Dermis blood vessel endothelial cell (primary cell): ENCODE results near the gene GNB2. TPM values are rescaled to one million over a fixed set of nuclear protein-coding genes. Genes with fewer than 3 reads are reported as not detected.
"Not testable (repeated sequence)": the region's sequence is repeated elsewhere in the genome, so short reads cannot be mapped to it uniquely, and the experiment has no call there.

Experiments
- DNase-seq: peaks from one replicate; pipeline ENCODE4 v3.0.0; 2010
- total RNA-seq: library from RNA; depleted of rRNA; stranded (reverse); fragments of >200 nt; gene quantifications from 2 replicates; pipeline ENCODE4 v1.2.3, GENCODE V29; 2014

GNB2 gene
- total RNA-seq, result 85.4 and 154 TPM in 2 replicates

DNA sequence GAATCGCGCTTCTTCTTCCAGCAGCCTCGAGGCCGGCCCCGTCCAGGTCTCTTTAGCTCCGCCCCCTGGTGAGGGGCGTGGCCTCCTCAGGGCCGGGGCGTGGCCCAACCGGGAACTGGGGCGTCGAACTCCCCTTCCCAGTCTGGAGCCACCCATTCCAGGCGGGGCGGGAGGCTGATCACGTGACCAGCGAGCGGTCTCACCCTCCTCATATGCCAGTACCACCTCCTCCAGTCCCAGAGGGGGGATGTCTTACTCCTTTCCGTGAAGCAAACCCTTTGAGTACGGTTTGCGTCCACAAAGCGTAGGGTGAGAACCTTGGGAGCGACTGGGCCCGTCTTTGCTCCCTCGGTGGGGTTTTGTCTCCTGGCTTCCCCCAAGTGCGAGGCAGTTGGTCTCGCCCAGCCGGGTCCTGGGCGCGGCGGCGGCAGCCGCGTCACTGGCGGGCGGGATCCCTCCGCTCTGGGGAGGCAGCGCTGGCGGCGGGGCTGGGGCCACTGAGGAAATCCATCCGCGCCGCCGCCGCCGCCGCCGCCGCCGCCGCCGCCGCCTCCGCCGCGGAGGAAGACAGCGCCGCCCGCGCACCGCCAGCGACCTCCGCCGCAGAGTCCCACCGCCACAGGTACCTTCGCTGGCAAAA, at the start of gene GNB2:
Gene GNB2 (plus strand): TSS at position 439 of the 640 bp plus-strand sequence. CDS start 2,526 bp downstream, outside the sequence.
- DNase-seq, result peak; percentile 99

- no peak for DNase-seq
These were observed 49.4 kb upstream of the GNB2 start for GRCh38 chr7:100623951-100624824.

DNA sequence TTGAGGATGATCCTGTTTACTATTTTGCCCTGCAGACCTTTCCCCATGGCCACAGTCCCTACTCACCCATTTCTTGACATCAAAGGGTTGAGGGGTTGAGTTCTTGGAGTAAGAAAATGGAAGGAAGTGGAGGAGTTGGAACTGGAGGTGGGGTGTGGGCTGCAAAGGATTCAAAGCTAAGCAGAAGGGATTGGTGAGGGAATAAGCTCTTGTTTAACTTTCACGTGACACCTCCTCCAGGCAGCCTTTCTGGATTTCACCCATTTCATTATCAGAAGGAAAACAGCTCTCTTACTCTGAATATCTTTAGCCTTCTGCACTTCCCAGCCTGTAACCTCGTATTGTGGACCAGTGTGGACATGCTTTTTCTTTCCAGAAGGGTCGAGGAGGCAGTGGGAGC, 47.5 kb upstream of the GNB2 start:
- DNase-seq, result no peak

DNA sequence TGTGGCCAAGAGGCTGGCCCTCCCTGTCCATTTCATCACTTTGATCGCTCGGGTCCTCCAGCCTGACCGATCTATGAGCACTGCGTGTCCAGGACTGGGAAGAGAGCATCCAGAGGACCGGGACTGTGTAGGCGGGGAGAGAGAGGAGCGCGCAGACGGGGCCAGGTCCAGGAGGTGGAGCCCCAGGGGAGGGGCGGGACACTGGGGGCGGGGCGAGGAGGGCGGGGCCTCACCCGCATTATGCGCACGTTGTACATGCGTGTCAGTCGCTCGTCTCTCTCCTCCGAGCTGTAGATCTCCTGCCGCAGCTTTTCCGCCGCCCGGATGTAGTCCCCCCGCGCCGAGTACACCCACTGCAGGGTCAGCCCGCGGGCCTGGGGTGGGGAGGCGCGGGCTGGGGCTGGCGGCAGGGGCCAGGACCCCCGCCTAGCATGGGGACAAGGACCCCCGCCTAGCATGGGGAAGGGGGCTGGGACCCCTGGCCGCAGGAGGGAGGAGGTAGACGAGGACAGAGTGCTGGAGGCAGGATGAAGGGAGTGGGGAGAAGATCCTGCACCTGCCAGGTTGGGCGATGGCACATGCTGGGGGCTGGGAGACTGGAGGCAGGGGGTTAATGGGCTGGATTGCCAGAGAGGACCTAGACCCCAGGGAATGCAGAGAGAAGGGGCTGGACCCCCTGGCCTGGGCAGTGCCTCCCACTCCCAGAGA, 46.9 kb upstream of the GNB2 start:
- DNase-seq, result peak; percentile 82

DNA sequence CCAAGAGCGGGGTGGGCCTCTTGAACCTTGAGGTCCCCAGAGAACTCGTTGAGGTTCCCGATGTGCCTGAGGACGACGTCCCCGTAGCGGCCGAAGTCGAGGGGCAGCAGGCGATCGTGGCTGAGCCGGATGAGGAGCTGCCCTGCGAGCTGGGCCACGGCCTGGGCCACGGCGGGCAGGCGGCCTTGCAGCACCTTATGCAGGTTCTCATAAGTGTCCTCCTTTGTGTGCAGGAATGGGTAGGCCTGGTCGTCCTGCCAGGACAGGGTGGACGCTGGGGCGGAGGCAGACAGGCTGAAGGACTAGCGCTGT, 46.3 kb upstream of the GNB2 start:
- no peak for DNase-seq

DNA sequence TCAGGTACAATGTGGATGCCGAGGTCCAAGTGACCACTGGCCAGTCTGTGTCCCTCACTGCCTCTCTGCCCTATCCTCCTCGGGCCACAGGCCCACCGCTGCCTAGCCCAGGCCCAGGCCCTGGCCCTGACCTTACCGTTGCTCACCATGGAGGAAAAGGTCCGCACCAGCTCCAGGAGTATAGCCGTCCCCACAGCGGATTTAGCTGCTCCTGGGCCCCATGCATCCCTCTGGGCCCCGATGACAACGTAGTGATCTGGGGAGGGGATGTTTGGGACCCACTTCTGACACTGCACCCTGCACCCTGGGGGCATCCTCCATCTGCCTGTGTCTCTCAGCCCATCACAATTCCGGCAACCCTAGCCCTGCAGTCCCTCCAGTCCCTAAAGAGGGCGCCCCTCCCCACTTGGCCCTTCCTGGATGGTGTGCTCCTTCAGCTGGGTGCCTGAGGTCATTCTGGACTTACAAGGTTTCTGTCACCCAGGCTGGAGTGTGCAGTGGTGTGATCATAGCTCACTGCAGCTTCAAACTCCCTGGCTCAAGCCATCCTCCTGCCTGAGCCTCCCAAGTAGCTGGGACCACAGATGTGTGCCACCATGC, 44.3 kb upstream of the GNB2 start:
- DNase-seq, result peak; percentile 48

DNA sequence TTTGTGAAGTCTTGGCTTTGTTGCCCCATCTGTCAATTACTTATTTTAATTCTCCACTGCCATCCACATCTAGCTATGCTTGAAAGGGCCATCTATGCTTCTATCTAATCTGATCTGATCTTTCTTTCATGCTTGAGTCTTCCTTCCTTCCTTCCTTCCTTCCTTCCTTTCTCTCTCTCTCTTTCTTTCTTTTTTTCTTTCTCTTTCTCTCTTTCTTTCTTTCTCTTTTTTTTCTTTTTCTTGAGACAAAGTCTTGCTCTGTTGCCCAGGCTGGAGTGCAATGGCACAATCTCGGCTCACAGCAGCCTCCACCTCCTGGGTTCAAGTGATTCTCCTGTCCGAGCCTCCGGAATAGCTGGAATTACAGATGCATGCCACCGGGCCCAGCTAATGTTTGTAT, 43.5 kb upstream of the GNB2 start:
- DNase-seq, result no peak

DNA sequence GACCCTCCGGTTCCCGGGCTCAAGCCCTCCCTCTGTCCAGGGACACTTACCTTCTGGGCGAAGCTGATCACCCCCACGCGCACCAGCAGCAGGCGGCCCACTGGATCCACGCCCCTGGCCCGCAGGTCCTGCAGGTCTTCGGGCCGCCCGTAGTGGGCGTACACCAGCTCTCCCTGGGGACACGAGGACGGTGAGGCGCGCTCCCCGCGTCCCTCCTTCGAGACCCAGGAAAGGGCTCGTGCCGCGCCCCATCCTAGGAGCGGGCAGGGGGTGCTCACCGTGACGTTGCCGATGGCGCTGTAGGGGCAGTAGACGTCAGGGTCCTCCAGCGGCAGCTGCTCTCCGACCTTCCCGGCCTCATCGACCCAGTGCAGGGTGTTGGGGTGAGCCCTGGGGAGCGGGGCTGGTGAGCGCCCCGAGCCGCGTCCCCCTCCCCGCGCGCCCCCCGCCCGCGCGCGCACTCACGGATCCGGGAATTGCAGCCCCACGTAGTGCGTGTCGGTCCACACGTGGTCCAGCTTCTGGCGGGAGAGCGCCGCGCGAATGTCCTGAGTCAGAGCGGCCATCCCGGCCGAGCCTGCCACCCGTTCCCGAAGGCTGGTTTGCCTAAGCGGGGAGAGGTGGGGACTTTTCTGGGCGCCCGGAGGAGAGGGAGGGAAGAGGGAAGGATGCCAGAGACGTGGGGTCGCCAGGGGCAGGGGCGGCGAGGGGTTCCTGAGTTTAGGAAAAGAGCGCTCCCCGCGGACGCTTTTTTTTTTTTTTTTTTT, 40.4 kb upstream of the GNB2 start:
- peak; percentile 28 for DNase-seq

GRCh38 chr7:100639995-100640516, 33.5 kb upstream of the GNB2 start:
- no peak for DNase-seq

GRCh38 chr7:100640517-100641440, 32.8 kb upstream of the GNB2 start:
- no peak for DNase-seq

DNA sequence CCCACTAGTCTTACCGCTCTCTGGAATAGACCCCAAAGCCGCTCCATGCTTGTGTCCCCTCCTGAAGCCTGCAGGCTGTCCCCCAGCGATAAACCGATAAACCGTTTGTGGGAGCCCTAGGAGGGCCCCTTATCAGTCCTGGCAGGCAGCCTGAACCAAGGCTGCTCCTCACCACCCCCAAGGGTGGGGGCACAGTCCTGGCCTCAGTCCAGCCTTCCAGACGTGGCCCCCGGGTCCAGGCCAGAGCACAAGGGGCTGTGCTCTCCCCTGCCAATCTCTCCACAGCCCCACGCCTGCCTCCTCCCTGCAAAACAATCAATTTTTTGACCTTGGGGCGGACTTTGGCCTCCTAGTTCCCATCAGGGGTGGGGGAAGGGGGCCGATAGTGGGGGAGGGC, 32.1 kb upstream of the GNB2 start, which contains the start of gene TFR2:
Gene TFR2 (minus strand): TSS at position 90 of the 397 bp plus-strand sequence. CDS start 43 bp downstream, at position 47.
- DNase-seq, result no peak

- no peak for DNase-seq
These were observed 31.5 kb upstream of the GNB2 start for GRCh38 chr7:100641860-100642533.

DNA sequence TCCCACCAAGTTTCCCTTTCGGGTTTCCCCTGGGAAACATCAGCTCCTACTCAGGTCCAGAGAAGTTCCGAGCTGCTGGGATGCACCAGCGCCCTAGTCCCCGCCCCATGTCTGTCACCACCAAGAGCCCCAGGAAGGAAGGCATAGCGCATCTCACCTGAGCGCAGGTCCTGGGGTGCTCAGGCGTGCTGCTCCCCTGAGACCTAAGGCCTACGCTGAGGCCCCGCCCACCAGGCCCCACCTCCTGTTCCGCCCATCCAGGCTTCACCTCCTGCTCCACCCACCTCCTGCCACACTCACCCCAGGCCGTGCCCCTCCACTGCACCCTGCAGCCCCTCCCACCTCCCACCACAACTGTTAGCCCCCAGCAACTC, 31.0 kb upstream of the GNB2 start:
- DNase-seq, result no peak

- DNase-seq, result no peak
These were observed 23.5 kb upstream of the GNB2 start for GRCh38 chr7:100649826-100650565.

- no peak for DNase-seq
These were observed 18.4 kb upstream of the GNB2 start for GRCh38 chr7:100654908-100655831.

DNA sequence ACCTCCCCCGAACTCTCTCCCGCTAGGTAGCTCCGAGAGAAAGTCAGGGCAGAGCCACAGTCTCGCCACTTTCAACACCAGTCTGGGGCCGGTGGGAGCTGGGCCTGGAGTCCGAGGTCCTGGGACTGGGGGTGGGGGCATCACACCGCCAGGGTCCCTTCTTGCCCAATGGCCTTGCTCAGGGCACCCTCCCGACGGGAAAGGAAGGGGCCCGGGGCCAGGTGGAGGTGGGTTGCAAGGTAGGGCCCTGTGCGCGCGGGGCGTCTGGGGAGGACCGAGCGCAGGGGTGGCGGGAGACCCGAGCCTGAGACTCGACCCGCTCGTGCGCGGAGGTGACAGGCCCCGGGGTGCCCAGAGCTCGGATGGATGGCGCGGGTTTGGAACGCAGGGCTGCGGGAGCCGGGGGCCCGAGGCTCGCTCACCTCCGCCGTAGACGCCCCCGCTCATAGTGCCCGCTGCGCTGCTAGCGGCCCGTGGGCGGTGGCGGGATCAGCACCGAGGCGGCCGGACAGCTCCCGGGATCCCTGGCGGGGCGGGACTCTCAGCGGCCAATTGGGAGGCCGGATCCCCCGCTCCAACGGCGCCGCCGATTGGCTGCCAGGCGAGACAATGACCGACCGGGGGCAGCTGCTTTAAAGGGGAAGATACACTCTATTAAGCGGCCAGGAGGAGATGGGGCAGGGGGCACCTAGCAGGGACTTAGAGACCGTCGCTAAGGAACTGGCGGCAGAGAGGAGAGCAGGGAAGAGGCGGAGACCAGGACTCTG, 17.4 kb upstream of the GNB2 start, which contains the start of gene ACTL6B:
Gene ACTL6B (minus strand): TSS at position 541 of the 767 bp plus-strand sequence. CDS start 94 bp downstream, at position 447.
- DNase-seq, result peak; percentile 72

GRCh38 chr7:100662194-100662776, 11.3 kb upstream of the GNB2 start:
- DNase-seq, result not testable (repeated sequence)
